Progenitor cell of endocrine pancreas (in vitro differentiated cells): ENCODE measurements around the gene HS3ST3A1. TPM values are rescaled to one million over a fixed set of nuclear protein-coding genes. Genes with fewer than 3 reads are reported as not detected.

Experiments
- DNase-seq: peaks from one replicate; pipeline ENCODE4 v3.0.0; 2021; ENCODE audit warnings: low spot score; ENCODE audit not compliant: unreplicated experiment
- H3K27ac Mint-ChIP-seq: 2 replicates; pipeline ENCODE4 v1.8.0; 2021; ENCODE audit warnings: mild to moderate bottlenecking, moderate library complexity, mixed read lengths
- H3K27me3 Mint-ChIP-seq: 2 replicates; pipeline ENCODE4 v1.8.0; 2021; ENCODE audit warnings: mixed read lengths
- H3K36me3 Mint-ChIP-seq: 2 replicates; pipeline ENCODE4 v1.8.0; 2022; ENCODE audit warnings: mixed read lengths; ENCODE audit not compliant: insufficient read depth
- H3K4me1 Mint-ChIP-seq: 2 replicates; pipeline ENCODE4 v1.8.0; 2021; ENCODE audit warnings: low read depth, mixed read lengths
- H3K4me3 Mint-ChIP-seq: 2 replicates; pipeline ENCODE4 v1.8.0; 2021; ENCODE audit warnings: low read depth, mild to moderate bottlenecking, moderate library complexity, mixed read lengths
- H3K9me3 Mint-ChIP-seq: 2 replicates; pipeline ENCODE4 v1.8.0; 2021; ENCODE audit warnings: low read depth, mixed read lengths
- total RNA-seq: library from RNA; stranded (reverse); gene quantifications from 2 replicates; pipeline ENCODE4 v1.2.1, GENCODE V29; 2021
- TF ChIP-seq, protein P1 (sequence below): fragments of 200-600 bp; sonication (generic); IDR thresholded peaks from one replicate; pipeline ENCODE4 v1.5.0; 2021; ENCODE audit warnings: antibody characterized with exemption, mild to moderate bottlenecking; ENCODE audit not compliant: unreplicated experiment

HS3ST3A1 gene
- total RNA-seq, 1 donor from 2014 or later: 8.8 TPM

DNA sequence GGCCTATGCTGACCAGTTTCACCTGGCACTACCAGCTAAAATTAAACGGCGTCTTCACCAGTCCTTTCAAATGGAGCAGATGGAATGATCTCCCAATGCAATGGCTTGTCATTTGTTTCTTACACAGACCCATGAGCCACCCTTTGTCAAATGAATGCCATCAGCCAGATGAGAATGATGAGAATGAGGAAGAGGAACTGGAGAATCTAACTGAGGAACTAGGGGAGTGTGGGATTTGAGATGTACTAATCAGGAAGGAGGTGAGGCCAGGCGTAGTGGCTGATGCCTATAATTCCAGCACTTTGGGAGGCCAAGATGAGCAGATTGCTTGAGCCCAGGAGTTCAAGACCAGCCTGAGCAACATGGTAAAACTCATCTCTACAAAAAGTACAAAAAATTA is 116.4 kb downstream of the HS3ST3A1 start:
- Mint-ChIP-seq H3K4me1 (peaks cover 5% of the 10 kb centered on the region), H3K4me3 (no peak overlapping the region), H3K27me3 (no peaks in the 10 kb centered on the region), H3K36me3 (peaks cover 3% of the 10 kb centered on the region), H3K27ac (no peak overlapping the region), H3K9me3 (peaks cover 8% of the 10 kb centered on the region)
- DNase-seq: no peak
- TF ChIP-seq, protein P1, sequence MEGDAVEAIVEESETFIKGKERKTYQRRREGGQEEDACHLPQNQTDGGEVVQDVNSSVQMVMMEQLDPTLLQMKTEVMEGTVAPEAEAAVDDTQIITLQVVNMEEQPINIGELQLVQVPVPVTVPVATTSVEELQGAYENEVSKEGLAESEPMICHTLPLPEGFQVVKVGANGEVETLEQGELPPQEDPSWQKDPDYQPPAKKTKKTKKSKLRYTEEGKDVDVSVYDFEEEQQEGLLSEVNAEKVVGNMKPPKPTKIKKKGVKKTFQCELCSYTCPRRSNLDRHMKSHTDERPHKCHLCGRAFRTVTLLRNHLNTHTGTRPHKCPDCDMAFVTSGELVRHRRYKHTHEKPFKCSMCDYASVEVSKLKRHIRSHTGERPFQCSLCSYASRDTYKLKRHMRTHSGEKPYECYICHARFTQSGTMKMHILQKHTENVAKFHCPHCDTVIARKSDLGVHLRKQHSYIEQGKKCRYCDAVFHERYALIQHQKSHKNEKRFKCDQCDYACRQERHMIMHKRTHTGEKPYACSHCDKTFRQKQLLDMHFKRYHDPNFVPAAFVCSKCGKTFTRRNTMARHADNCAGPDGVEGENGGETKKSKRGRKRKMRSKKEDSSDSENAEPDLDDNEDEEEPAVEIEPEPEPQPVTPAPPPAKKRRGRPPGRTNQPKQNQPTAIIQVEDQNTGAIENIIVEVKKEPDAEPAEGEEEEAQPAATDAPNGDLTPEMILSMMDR: no peak

DNA sequence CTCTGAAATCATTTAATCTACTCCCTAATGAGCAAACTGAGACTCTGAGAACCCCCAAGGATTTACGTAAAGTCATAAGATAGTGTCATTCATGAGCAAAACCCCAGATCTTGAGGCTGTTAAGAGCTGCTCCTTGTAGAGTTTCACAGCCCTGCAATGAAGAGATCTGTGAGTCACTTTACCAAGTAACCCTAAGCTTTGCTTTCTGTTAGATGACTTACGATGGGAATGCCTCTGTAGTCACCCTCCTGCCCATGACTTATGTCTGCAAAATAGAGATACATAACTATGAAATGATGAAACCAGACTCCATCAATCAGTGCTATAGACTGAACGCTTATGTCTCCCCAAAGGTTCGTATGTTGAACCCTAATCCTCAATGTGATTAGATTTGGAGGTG is 117.7 kb downstream of the HS3ST3A1 start:
- no peaks in the 10 kb centered on the region for H3K27me3 Mint-ChIP-seq
- DNase-seq: no peak
- TF ChIP-seq, protein P1: no peak
- no peak overlapping the region for H3K27ac Mint-ChIP-seq
- H3K4me1 Mint-ChIP-seq: no peaks in the 10 kb centered on the region
- H3K9me3 Mint-ChIP-seq: peaks cover 15% of the 10 kb centered on the region
- no peak overlapping the region for H3K4me3 Mint-ChIP-seq
- H3K36me3 Mint-ChIP-seq: peaks cover 6% of the 10 kb centered on the region

DNA sequence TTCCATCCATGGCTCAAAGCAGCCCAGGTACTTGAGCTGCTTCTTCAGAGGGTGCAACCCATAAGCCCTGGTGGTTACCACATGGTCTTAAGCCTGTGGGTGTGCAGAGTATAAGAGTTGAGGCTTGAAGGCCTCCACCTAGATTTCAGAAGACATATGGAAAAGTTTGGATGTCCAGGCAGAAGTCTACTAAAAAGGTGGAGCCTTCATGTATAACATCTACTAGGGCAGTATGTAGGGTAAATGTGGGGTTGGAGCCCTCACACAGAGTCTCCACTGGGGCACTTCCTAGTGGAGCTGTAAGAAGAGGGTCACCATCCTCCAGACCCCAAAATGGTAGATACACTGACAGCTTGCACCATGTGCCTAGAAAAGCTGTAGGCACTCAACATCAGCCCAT is 120.9 kb downstream of the HS3ST3A1 start:
- H3K9me3 Mint-ChIP-seq: peaks cover 15% of the 10 kb centered on the region

DNA sequence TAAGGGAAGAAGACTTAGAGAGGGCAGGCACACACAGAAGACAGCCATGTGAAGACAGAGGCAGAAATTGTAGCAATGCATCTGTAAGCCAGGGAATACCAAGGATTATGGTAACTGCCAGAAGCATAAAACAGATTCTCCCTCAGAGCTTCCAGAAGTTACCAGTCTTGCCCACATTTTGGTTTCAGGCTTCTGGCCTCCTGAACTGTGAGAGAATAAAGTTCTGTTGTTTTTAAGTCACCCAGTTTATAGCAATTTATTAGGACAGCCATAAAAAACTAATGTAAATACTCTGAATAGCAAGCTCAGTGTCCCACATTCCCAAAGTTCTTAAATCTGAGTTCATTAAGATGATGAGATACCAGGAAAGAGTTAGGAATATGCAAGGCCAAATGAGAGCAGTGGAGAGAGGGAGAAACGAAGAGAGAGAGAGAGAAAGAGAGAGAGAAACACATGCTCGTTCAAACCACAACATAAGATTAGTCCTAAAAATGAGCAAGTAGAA is 123.4 kb downstream of the HS3ST3A1 start:
- no peak for DNase-seq
- TF ChIP-seq, protein P1: no peak
- Mint-ChIP-seq H3K9me3 (peaks cover 15% of the 10 kb centered on the region), H3K27ac (no peak overlapping the region), H3K36me3 (peaks cover 4% of the 10 kb centered on the region), H3K27me3 (no peaks in the 10 kb centered on the region), H3K4me1 (peaks cover 4% of the 10 kb centered on the region), H3K4me3 (no peak overlapping the region)

More for the DNA sequence above, 120.9 kb downstream of the HS3ST3A1 start:
- Mint-ChIP-seq H3K36me3 (peaks cover 6% of the 10 kb centered on the region), H3K27me3 (no peaks in the 10 kb centered on the region), H3K27ac (no peak overlapping the region), H3K4me1 (peaks cover 4% of the 10 kb centered on the region), H3K4me3 (no peak overlapping the region)
- TF ChIP-seq, protein P1: no peak
- DNase-seq: no peak

DNA sequence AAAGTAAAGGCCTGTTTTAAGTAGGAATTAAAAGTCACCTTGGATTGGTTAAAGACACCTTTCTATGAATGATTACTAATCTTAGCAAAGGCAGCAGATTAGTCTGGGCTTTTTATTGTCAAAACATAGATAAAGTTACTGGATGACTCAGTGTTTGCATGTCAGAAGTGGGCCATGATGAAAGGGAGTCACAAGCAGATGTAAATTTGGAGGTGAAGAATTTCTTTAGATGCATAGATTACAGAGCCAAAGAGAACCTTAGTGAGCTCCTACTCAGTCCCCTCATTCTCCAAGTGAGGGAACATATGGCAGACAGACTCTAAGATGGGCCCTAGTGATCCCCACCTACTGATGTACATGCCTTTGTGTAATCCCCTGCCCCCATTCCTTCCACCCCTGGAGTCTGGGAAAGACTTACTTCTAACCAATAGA is 124.5 kb downstream of the HS3ST3A1 start:
- Mint-ChIP-seq H3K9me3 (peaks cover 15% of the 10 kb centered on the region), H3K4me3 (no peak overlapping the region), H3K36me3 (peaks cover 4% of the 10 kb centered on the region), H3K4me1 (peaks cover 4% of the 10 kb centered on the region), H3K27me3 (no peaks in the 10 kb centered on the region), H3K27ac (no peak overlapping the region)
- DNase-seq: no peak
- TF ChIP-seq, protein P1: no peak
